GM19328 (cell line): ENCODE measurements around the gene SFTPD.
"Not testable (repeated sequence)": the region's sequence is repeated elsewhere in the genome, so short reads cannot be mapped to it uniquely, and the experiment has no call there.

Source experiments
- ATAC-seq: cut with Tn5 transposase; IDR thresholded peaks from one replicate; pipeline ENCODE4 v1.9.1; 2021; ENCODE audit warnings: mild to moderate bottlenecking, moderate library complexity; ENCODE audit not compliant: unreplicated experiment

The SFTPD gene

DNA sequence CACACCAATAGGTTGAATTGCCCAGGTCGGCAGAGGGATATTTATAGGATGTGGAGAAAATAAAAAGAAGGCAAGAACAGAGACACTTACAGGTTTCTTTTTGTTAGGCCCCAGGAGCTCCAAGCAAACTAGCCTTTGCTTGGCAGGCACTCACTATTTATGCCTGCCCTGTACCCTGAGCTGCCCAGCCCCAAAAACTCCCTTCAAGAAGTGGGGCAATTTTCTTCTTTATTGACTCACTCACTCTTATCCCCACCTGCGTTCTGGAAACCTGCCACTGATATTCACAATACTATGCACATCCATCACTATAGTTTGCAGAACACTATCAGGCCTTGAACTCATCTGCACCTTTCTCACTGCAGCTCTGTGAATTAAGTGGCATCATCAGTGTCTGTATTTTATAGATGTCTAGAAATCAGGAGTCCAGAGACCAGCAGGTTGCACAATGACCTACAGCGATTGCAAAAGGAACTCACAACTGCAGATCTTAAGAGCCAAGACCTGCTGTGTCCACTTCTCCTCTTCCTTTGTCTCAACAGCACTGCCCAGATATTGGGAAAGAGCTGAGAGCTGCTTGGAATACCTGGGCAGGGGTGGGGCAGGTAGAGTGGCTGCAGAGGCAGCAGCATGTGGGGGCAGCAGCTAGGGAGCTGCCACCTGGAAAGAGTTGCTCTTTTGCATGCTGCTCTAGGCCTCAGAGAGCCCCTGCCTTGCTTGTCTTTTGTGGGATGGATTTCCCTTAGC lies at the start of gene SFTPD:
Gene SFTPD (minus strand): TSS at position 130 of the 747 bp plus-strand sequence. CDS start 2,446 bp downstream, outside the sequence.
- ATAC-seq: no peak

DNA sequence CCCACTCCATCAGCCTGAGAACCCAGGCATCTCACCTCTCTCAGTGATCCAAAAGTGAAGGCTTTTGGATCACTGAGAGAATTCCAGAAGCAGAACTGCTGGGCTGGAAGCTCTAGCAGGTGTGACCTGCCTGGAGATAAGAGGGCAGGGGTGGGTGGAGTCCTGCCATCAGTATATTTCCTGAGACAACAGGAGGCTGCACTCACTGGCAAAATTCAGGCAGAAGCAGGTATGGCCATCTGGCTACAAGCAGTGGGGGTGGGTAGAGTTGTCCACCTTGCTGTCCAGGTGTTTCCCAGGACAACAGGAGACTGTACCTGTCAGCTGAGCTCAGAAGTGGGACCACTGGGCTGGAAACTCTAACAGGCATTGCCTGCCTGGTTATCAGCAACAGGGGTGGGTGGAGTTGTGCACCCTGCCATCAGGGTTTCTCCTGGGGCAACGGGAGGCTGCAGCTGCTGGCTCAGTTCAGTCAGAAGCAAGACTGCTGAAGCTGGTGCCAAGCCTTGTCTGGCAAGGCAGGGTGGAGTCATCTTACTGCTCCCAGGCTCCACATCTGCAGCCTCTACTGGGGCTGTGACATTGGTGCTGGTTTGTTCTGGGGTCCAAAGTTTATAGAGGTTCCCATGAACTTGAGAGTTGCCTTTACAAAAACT lies 47.2 kb upstream of the SFTPD start:
- ATAC-seq: no peak

DNA sequence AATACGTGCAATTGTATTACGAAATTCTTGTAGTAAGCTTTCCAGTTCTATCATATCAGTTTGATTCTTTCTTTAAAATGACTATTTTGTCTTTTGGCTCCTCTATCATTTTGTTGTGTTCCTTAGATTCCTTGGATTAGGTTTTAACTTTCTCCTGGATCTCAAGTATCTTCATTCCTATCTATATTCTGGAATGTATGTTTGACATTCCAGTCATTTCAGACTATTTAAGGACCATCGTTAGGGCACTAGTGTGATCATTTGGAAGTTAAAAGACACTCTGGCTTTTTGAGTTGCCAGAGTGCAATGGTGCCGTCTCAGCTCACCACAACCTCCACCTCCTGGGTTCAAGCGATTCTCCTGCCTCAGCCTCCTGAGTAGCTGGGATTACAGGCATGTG lies 45.7 kb upstream of the SFTPD start:
- no peak for ATAC-seq

DNA sequence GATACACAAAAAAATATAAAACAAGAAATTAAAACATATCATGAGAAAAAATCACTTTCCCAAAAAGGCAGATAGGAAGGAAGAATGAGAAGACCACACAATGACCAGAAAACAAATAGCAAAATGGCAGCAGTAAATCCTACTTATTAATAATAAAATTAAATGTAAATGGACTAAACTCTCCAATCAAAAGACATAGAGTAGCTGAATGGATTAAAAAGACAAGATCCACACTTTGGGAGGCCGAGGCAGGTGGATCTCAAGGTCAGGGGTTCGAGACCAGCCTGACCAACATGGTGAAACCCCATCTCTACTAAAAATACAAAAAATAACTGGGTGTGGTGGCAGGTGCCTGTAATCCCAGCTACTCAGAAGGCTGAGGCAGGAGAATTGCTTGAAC lies 39.3 kb upstream of the SFTPD start:
- ATAC-seq: not testable (repeated sequence)

DNA sequence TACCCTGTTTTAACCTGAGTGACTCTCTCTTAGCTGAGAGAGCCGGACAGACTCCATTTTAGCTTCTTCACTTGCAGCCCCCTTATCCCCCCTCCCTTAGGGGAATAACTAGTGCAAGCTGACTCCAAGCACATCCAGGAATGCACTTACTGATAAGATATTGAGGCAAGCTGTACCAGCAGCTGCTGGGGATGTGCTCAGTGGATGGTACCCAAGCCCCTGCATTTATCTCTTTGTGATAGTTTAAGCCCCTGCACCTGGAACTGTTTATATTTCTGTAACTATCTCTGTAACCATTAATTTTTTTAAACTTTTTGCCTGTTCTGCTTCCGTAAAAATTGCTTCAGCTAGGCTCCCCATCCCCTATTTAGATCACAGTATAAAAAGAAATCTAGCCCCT lies 37.8 kb upstream of the SFTPD start:
- not testable (repeated sequence) for ATAC-seq

DNA sequence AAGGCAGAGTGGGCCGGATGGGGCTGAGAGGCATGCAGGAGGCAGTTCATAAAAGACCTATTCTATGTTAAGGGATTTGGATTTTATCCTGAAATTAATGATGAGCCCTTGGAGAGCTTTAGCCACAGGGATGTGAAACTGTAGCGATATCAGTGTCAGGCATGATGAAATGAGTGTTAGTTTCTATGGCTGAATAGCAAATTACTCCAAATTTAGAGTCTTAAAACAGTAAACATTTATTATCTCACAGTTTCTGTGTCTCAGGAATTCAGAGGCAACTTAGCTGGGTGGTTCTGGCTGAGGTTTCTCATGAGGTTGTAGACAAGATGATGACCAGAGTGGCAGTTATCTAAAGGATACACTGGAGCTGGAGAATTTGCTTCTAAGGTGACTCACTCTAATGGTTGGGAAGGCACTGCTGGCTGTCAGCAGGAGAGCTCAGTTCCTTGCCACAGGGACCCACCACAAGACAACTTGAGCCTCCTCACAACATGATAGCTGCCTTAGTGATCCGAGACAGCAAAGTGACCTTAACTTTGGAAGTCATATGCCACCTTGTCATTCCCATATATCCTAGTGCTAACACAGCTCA lies 36.7 kb upstream of the SFTPD start:
- ATAC-seq: no peak

DNA sequence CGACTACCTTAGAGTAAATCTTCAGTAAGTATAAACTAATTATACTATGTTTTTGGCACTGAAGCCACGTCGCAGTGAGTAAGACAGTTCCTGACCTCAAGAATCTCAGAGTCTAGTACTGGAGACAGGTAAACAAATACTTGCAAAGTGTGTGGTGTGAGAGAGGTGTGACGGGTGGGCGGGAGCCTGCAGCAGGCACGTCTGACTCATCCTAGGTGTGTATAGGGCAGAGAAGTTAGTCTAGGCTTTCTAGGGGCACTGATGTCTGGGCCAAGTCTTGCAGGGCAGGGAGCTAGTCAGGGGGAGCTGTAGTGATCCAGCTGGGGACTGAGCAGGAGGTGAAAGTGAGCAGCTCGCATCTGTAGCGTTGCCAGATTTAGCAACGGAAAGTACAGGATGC lies 35.9 kb upstream of the SFTPD start:
- peak; percentile 70 for ATAC-seq

DNA sequence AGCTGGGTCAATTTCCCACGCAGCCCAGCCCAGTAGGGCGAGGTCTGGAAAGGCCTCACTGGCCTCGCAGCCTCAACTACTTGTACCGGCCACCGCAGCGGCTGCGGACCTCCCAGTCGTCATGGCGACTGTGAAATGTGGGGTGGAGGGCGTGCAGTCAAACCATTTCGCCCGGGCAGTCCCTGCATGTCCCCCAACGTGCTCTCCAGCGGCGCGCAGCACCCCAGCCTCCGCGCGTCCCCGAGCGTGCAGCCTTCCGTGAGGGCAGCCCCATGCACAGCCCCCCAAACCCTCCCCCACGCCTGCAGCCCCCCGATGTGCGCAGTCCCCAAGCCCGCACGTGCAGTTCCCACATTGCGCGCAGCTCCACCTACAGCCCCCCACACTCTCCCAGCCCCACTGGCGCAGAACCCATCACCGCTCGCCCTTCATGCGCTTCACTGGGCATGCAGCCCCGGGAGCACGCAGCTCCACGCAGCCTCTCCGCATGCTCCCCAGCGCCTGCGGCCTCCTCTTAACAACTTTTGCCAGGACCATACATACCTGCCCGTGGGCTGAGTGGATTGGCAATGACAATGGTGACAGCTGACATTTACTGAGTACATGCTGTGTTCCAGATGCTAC lies 34.5 kb upstream of the SFTPD start:
- no peak for ATAC-seq

DNA sequence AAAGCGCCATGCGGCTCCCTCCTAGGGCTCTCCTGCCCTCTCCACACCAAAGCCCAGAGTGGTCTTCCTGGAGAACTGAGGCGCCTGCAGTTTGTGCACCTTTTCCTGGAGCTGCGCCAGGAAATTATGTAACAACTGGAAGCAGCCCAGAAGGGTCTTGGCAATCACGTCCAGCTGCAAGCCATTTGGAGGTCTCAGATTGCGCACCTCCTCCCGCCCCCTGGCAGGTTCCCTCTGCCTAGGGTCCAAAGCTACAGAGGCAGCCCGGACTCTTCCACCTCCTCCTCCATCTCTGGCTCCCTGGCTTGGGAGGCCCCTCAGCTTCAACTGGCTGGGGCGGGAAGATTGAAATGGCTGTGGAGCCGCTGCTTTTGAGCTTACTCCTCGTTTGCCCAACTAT lies 34.0 kb upstream of the SFTPD start:
- no peak for ATAC-seq

DNA sequence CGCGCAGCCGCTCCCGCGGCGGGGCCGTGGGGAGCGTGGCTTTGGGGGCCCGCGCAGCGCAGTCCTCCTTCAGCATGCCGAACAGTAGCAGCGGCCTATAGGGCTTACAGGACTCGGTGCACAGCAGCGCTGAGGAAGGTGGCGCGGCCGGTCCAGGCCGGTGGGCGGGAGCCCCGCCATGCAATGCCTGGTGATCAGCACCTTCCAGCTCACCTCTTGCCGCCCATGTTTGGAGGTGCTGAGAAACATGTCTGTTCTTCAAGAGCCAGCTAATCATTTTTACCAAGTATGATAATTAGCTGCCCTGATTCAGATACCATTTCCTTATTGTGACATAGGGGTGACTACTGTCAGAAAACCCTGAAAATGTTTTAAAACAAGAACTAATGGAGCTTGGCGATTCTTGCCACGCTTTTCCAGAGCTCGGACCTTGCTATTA lies 33.5 kb upstream of the SFTPD start:
- ATAC-seq: no peak

DNA sequence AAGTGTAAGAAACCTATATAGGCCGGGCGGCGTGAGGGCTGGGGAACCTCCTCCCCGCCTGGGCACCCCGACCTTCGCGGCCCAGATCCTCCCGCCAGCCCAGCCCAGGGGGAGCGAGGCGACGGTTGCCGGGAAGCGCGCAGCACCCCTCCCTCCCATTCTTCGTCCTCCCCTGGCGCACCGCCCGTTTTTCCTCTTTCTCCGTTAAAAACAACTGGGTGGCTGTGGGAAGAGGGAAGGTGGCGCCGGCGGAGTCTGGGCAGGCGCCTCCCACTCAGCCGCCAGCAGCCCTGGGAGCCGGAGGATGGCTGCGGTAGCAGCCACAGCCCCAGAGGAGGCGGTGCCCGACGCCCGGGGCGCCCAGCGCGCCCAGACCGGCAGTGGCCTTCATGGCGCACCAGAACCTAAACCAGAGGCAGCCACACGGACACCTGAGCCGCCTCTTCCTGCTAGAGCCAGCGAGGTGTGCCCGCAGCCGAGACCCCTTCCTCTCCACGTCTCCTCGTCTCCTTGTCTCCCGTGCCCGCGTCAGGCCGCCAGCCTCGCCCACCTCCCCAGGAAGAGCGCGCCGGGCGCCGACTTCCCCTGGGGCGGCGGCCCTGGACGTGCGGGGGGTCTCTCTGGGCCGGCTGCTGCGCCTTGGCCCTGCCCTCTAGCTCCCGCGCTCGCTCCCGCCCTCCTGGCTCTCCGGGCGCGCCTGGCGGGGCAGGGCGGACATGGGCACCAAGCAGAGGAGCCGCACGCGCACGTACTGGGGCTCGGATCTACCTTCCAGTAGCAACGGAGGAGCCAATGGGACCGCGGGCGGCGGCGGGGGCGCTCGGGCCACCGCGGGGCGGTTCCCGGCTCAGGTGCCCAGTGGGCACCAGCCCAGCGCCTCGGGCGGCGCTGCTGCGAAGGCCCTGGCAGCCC lies 32.8 kb upstream of the SFTPD start:
- no peak for ATAC-seq

DNA sequence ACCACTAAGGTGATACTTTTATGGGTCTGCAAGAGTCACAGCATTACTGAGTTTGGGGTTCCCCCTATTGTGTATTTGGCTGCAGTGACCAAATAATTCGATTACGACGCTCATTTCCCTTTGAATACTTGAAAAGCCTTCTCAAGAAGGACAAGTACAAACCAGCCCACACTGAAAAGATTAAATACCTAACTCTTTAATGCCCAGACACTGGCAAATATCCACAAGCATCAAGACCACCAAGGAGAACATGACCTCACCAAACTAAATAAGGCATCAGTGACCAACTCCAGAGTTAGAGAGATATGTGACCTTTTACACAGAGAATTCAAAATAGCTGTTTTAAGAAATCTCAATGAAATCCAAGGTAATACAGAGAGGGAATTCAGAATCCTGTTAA lies 31.8 kb upstream of the SFTPD start:
- no peak for ATAC-seq

DNA sequence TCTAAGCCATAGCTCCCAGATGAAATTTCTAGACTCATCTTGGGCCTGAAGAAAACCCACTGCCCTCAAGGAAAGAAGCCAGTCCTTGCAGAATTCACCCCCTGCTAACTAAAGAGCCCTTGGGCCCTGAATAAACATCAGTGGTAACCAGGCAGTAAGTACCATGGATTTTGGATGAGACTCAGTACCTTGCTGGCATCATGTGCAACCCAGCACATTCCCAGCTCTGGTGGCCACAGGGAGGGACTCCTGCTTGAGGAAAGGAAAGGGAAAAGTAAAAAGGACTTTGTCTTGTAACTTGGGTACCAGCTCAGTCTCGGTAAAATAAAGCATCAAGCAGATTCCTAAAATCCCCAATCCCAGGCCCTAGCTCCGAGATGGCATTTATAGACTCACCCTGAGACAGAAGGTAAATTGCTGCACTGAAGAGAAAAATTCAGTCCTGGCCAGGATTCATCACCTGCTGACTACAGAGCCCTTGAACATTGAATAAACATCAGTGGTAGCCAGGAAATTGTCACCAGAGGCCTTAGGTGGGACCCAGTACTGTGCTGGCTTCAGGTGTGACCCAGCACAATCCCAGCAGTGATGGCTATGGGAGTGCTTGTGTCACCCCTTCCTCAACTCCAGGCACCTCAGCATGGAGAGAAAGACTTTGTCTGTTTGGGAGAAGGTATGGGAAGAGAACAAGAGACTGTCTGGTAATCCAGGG lies 31.2 kb upstream of the SFTPD start:
- ATAC-seq: no peak

DNA sequence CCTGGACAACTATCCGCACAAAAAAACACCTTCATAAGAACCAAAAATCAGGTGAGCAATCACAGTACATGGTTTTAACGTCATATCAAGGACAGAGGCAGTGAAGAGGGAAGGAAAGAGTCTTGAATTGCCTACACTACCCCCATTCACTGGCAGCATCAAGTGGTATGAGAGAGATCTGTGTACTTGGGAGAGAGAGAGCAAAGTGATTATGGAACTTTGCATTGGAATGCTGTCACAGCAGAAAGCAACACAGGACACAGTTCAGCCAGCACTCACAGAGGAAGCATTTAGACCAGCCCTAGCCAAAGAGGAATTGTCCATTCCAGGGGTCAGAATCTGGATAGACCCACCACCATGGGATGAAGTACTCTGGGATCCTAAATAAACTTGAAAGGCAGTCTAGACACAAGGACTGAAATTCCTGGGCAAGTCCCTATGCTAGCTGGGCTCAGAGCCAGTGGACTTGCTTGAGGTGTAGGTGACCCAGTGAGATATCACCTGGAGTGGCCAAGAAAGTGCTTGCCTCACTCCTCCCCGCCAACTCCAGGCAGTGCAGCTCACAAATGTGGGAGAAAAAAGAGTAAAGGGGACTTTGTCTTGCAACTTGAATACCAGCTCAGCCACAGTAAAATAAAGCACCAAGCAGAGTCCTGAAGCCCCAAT lies 30.5 kb upstream of the SFTPD start:
- no peak for ATAC-seq

DNA sequence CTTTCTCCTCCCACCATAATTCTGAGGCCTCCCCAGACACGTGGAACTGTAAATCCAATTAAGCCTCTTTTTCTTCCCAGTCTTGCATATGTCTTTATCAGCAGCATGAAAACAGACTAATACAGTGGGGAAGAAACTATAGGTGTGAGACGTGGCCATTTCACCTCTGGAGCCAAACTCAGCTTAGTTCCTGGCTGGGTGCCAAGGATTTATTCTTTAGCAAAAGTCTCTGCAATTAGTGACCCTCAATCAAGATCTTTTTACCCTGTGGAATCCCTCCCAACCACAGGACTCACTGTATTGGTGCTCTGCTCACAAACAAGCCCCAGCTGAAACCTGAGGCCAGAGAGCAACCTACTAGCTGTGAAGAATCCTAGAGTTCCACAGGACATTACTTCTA lies 28.1 kb upstream of the SFTPD start:
- no peak for ATAC-seq

DNA sequence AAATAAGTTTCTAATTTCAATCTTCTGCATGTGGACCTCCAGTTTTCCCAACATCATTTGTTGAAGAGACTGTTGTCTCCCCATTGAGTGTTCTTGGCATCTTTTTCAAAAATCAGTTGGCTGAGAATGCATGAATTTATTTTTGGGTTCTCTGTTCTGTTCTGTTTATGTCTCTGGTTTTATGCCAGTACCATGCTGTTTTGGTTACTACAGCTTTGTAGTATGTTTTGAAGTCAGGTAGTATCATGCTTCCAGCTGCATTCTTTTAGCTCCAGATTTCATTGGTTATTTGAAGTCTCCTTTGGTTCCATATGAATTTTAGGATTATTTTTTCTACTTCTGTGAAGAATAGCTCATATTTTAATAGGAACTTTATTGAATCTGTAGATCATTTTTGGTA lies 21.2 kb upstream of the SFTPD start:
- ATAC-seq: no peak

DNA sequence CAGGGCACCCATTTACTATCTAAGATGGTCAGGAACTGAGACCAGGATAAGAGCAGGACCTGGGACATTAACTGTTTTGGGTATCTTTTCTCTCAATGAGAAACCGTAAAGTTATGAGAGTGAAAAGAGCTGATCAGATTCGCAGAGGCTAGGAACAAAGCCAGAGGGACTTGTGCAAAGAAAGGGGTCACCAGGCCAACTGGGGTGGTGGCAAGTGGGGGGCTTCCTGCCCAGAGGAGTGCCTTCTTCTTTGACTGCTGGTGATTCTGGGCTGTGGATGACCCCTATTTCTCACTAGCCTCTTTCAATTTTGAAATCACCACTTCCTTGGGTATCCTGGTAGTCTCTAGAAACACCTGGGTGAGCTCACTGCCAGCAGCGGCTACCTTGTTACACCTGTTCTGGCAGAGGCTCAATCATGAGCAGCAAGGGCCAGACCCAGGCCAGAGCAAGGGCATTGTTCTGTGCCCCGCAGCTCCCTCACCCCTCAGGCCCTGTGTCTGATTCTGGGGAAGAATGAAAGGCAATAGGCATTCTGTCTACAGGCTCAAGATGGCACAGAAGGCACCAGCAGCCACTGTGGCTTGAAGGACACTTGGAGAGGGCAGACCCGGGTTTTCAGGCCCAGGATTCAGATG lies 999 bp downstream of the SFTPD start:
- ATAC-seq: no peak

DNA sequence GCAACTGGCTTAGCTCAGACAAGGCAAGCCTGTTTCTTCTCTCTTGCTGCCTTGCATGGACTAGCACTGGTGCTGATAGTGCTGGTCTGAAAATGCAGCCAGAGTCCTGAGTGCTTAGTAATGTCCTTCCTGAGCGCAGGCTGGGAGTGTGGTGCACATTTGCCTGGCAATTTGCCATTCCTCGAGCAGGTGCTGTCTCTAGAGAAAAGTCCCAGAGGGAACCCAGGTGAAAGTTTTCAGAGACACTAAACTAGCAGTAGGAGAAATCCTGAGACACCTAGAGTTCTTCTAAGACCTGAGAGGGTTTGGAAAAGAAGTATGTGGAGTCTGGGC lies 1.9 kb downstream of the SFTPD start:
- ATAC-seq: no peak
